Liver (tissue), 9 donors: ENCODE data around the gene UNC13B. TPM values are rescaled to one million over a fixed set of nuclear protein-coding genes. Genes with fewer than 3 reads are reported as not detected.

ENCODE experiments used
- DNase-seq: peaks from one replicate; pipeline ENCODE4 v3.0.0-alpha.2; 2017; ENCODE audit warnings: low spot score
- H3K27ac ChIP-seq, 2 donors: one replicate each; pipeline ENCODE4 v1.7.0; 2013; ENCODE audit warnings: inconsistent platforms in 2 of 2, low read length in 2 of 2, control low read depth in 1 of 2, low read depth in 1 of 2, mild to moderate bottlenecking in 1 of 2
- H3K27me3 ChIP-seq, 4 donors: one replicate each; pipeline versions ENCODE4 v1.6.1 to v1.7.0; 2013; ENCODE audit warnings: low read length in 3 of 4, inconsistent platforms in 1 of 4, mild to moderate bottlenecking in 1 of 4, moderate library complexity in 1 of 4; ENCODE audit not compliant: control insufficient read depth in 4 of 4, insufficient read depth in 4 of 4
- H3K36me3 ChIP-seq, 4 donors: one replicate each; pipeline versions ENCODE4 v1.6.1 to v1.7.0; 2013; ENCODE audit warnings: low read length in 3 of 4, mild to moderate bottlenecking in 3 of 4, low read depth in 1 of 4, moderate library complexity in 1 of 4; ENCODE audit not compliant: control insufficient read depth in 4 of 4, insufficient read depth in 3 of 4
- H3K4me1 ChIP-seq, 4 donors: one replicate each; pipeline versions ENCODE4 v1.6.1 to v1.7.0; 2013; ENCODE audit warnings: low read length in 3 of 4, mild to moderate bottlenecking in 3 of 4, moderate library complexity in 1 of 4; ENCODE audit not compliant: control insufficient read depth in 4 of 4, insufficient read depth in 4 of 4
- H3K4me3 ChIP-seq, 3 donors: one replicate each; pipeline versions ENCODE4 v1.6.1 to v1.7.0; 2013; ENCODE audit warnings: low read length in 3 of 3, control low read depth in 1 of 3, low read depth in 1 of 3, mild to moderate bottlenecking in 1 of 3
- H3K9ac ChIP-seq, 2 donors: one replicate each; pipeline ENCODE4 v1.7.0; 2013; ENCODE audit warnings: low read length in 2 of 2, mild to moderate bottlenecking in 2 of 2, moderate library complexity in 2 of 2, control low read depth in 1 of 2, low read depth in 1 of 2
- H3K9me3 ChIP-seq, 4 donors: one replicate each; pipeline versions ENCODE4 v1.6.1 to v1.7.0; 2013; ENCODE audit warnings: low read length in 3 of 4; ENCODE audit not compliant: control insufficient read depth in 4 of 4
- EGR1 ChIP-seq, 2 donors: IDR thresholded peaks; 2 replicates each; pipeline ENCODE4 v1.6.1; 2016 to 2018; ENCODE audit warnings: antibody characterized with exemption in 2 of 2, low read depth in 2 of 2
- FOXA1 ChIP-seq: IDR thresholded peaks from 2 replicates; pipeline ENCODE4 v1.6.1; 2016; ENCODE audit warnings: antibody characterized with exemption
- FOXA2 ChIP-seq: IDR thresholded peaks from 2 replicates; pipeline ENCODE4 v1.6.1; 2016; ENCODE audit warnings: antibody characterized with exemption
- GABPA ChIP-seq, 2 donors: IDR thresholded peaks in 1 of 2; conservative IDR thresholded peaks in 1 of 2; 2 replicates each; pipeline ENCODE4 v1.6.1; 2016; ENCODE audit warnings: antibody characterized with exemption in 2 of 2, mild to moderate bottlenecking in 1 of 2, moderate library complexity in 1 of 2
- HNF4A ChIP-seq, 2 donors: conservative IDR thresholded peaks; 2 replicates each; pipeline ENCODE4 v1.6.1; 2016; ENCODE audit warnings: antibody characterized with exemption in 2 of 2, mild to moderate bottlenecking in 2 of 2
- HNF4G ChIP-seq: IDR thresholded peaks from 2 replicates; pipeline ENCODE4 v1.6.1; 2016; ENCODE audit warnings: antibody characterized with exemption
- JUND ChIP-seq, 2 donors: IDR thresholded peaks; 2 replicates each; pipeline ENCODE4 v1.6.1; 2016; ENCODE audit warnings: antibody characterized with exemption in 2 of 2
- NR2F2 ChIP-seq: IDR thresholded peaks from 2 replicates; pipeline ENCODE4 v1.6.1; 2016; ENCODE audit warnings: antibody characterized with exemption
- RAD21 ChIP-seq, 2 donors: IDR thresholded peaks; 2 replicates each; pipeline ENCODE4 v1.6.1; 2016; ENCODE audit warnings: antibody characterized with exemption in 2 of 2, mild to moderate bottlenecking in 2 of 2
- RXRA ChIP-seq, 2 donors: IDR thresholded peaks; 2 replicates each; pipeline ENCODE4 v1.6.1; 2017 to 2018; ENCODE audit warnings: antibody characterized with exemption in 2 of 2, mild to moderate bottlenecking in 1 of 2
- SP1 ChIP-seq: IDR thresholded peaks from 2 replicates; pipeline ENCODE4 v1.6.1; 2018; ENCODE audit warnings: antibody characterized with exemption, mild to moderate bottlenecking
- TAF1 ChIP-seq: conservative IDR thresholded peaks from 2 replicates; pipeline ENCODE4 v1.6.1; 2016; ENCODE audit warnings: antibody characterized with exemption, mild to moderate bottlenecking
- YY1 ChIP-seq: IDR thresholded peaks from 2 replicates; pipeline ENCODE4 v1.6.1; 2016; ENCODE audit warnings: antibody characterized with exemption, mild to moderate bottlenecking
- WGBS: extraction: QIAGEN DNeasy Blood & Tissue Kit; methylation state at CpG from one replicate; pipeline ENCODE4 v1.1.7; 2013; 5-methylcytosine and 5-hydroxymethylcytosine counted together
- polyA plus RNA-seq, 2 donors: library from polyadenylated mRNA; stranded (reverse) in 1 of 2; unstranded in 1 of 2; fragments of 200-250 nt in 1 of 2; fragments of >200 nt in 1 of 2; fragmentation: Nextera tagmentation in 1 of 2; extraction: Ambion mirVana in 1 of 2; gene quantifications; one replicate each; pipeline versions ENCODE4 v1.2.1 to v1.2.3, GENCODE V29; 2013 to 2015
- total RNA-seq, 2 donors: library from RNA; depleted of rRNA; stranded (reverse); fragments of >200 nt; gene quantifications; one replicate each; pipeline ENCODE4 v1.2.3, GENCODE V29; 2014
- TF ChIP-seq, protein P1 (sequence below): IDR thresholded peaks from 2 replicates; pipeline ENCODE4 v1.6.1; 2016; ENCODE audit warnings: antibody characterized with exemption
- TF ChIP-seq, protein P2 (sequence below): fragments of 150-350 bp; IDR thresholded peaks from 2 replicates; pipeline ENCODE4 v1.5.1; 2017; ENCODE audit warnings: improper control_type of control experiment, low read depth, low read length; ENCODE audit not compliant: missing input control
- TF ChIP-seq, protein P3 (sequence below): IDR thresholded peaks from 2 replicates; pipeline ENCODE4 v1.6.1; 2016; ENCODE audit warnings: antibody characterized with exemption
- TF ChIP-seq, protein P4 (sequence below): IDR thresholded peaks from 2 replicates; pipeline ENCODE4 v1.6.1; 2016; ENCODE audit warnings: antibody characterized with exemption
- TF ChIP-seq, protein P5 (sequence below): IDR thresholded peaks from 2 replicates; pipeline ENCODE4 v1.6.1; 2016; ENCODE audit warnings: antibody characterized with exemption, mild to moderate bottlenecking
- donor health status: healthy.
- donor health status: healthy.
- donor health status: healthy.
- donor health status: healthy.
- donor health status: healthy.

UNC13B gene
- total and polyA plus RNA-seq, 4 donors = 5.5 to 25.7 (median 11.9) TPM

DNA sequence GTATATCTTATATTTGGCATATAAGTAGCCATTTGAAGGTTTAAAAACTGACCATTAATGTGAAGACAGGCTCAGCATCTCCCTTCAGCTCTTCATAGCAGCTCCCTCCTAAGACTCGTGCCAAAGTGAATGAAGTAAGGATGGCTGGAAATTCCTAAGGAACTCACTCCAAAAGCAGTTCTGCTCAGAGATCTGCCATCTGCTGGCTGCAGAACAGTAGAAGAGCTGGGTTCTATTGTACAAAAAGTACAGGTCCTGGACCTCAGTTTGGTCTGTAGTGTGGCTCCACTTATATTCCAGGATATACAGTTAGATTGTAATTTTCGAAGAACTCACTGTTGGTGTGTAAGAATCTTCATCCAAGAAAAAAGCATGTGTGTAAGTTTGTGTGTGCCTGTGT, 223.2 kb downstream of the UNC13B start:
- no peak overlapping the region for H3K27ac ChIP-seq
- H3K4me1 ChIP-seq = no peaks in the 10 kb centered on the region
- H3K36me3 ChIP-seq = peaks cover 4 to 55% (median 30%) of the 10 kb centered on the region in 4 donors
- WGBS = 85% methylated on average over 2 of the region's 2 CpGs
- TF ChIP-seq RAD21 (IDR thresholded peaks at IDR 0.05) (peak; percentile 16 to 53), TAF1 (no peak)
- H3K27me3 ChIP-seq = no peaks in the 10 kb centered on the region
- no peak overlapping the region for H3K9ac ChIP-seq
- no peak for DNase-seq
- H3K4me3 ChIP-seq = no peak overlapping the region
- H3K9me3 ChIP-seq = no peaks in the 10 kb centered on the region

DNA sequence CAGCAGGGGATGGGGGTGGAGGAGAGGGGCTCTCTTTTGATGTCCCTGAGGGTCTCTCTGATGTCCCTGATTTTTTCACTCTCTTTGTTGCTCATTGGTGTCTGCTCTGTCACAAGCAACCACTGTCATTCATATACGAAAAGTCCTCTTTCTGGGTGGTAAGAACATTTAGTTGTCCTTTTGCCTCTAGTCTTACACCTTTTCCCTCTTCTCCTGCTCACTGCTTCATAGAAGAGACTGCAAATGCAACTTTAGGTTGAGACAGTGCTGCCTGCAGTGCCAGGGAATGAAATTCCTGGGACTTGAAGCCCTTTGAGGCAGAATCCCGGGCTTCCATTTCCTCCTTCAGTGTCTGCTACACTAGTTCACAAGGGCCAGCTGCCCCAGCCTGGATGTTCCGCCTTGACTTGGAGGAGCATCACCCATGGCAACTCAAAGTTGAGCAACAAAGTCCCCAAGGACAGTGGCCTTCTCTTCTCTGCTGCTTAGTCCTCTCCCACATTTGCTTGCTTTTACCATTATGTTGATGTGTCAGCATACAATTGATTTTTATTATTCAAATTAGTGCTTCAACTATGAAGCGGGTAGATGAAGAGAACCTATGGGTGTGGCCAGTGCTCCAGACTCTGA, 233.4 kb downstream of the UNC13B start:
- peaks cover 8 to 47% (median 28%) of the 10 kb centered on the region in 4 donors for H3K36me3 ChIP-seq

DNA sequence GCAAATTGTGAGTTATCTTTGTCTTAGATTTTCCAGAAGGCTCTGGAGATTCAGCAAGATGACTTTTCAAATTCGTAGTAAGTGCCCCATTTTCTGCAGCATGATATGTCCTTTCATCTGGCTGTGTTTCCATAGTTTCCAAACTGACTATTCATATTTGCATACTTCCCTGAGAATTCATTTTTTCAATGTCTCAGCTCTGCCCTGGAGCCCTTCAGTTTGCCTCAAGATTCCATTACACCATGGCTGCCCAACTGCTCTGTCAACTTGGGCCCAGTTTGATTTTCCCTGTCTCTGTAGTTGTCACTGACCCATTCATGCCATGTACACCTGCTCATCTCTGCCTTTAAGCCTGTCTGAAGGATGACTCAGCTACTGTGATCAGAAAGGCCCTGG, 233.9 kb downstream of the UNC13B start:
- Histone ChIP-seq H3K27ac (no peak overlapping the region), H3K4me3 (no peak overlapping the region), H3K27me3 (no peaks in the 10 kb centered on the region), H3K9ac (no peak overlapping the region), H3K4me1 (no peaks in the 10 kb centered on the region), H3K36me3 (peaks cover 8 to 49% (median 30%) of the 10 kb centered on the region in 4 donors), H3K9me3 (no peaks in the 10 kb centered on the region)
- DNase-seq = no peak
- whole genome bisulfite sequencing = 91% methylated on average over 1 of the region's 1 CpG
- no peak for TF ChIP-seq HNF4A (conservative IDR thresholded peaks at IDR 0.05)
- TF ChIP-seq, protein P1, sequence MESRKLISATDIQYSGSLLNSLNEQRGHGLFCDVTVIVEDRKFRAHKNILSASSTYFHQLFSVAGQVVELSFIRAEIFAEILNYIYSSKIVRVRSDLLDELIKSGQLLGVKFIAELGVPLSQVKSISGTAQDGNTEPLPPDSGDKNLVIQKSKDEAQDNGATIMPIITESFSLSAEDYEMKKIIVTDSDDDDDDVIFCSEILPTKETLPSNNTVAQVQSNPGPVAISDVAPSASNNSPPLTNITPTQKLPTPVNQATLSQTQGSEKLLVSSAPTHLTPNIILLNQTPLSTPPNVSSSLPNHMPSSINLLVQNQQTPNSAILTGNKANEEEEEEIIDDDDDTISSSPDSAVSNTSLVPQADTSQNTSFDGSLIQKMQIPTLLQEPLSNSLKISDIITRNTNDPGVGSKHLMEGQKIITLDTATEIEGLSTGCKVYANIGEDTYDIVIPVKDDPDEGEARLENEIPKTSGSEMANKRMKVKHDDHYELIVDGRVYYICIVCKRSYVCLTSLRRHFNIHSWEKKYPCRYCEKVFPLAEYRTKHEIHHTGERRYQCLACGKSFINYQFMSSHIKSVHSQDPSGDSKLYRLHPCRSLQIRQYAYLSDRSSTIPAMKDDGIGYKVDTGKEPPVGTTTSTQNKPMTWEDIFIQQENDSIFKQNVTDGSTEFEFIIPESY = no peak
- TF ChIP-seq FOXA1 = no peak
- TF ChIP-seq EGR1 (IDR thresholded peaks at IDR 0.05; ENCODE audit: low read depth in 2 of 2) = no peak
- no peak for TF ChIP-seq TAF1
- TF ChIP-seq NR2F2 = no peak
- TF ChIP-seq, protein P2, sequence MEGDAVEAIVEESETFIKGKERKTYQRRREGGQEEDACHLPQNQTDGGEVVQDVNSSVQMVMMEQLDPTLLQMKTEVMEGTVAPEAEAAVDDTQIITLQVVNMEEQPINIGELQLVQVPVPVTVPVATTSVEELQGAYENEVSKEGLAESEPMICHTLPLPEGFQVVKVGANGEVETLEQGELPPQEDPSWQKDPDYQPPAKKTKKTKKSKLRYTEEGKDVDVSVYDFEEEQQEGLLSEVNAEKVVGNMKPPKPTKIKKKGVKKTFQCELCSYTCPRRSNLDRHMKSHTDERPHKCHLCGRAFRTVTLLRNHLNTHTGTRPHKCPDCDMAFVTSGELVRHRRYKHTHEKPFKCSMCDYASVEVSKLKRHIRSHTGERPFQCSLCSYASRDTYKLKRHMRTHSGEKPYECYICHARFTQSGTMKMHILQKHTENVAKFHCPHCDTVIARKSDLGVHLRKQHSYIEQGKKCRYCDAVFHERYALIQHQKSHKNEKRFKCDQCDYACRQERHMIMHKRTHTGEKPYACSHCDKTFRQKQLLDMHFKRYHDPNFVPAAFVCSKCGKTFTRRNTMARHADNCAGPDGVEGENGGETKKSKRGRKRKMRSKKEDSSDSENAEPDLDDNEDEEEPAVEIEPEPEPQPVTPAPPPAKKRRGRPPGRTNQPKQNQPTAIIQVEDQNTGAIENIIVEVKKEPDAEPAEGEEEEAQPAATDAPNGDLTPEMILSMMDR = no peak
- no peak for TF ChIP-seq YY1
- no peak for TF ChIP-seq HNF4G
- TF ChIP-seq, protein P3, sequence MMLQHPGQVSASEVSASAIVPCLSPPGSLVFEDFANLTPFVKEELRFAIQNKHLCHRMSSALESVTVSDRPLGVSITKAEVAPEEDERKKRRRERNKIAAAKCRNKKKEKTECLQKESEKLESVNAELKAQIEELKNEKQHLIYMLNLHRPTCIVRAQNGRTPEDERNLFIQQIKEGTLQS = no peak
- TF ChIP-seq, protein P4, sequence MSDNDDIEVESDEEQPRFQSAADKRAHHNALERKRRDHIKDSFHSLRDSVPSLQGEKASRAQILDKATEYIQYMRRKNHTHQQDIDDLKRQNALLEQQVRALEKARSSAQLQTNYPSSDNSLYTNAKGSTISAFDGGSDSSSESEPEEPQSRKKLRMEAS = no peak
- no peak for TF ChIP-seq RAD21 (IDR thresholded peaks at IDR 0.05)
- no peak for TF ChIP-seq FOXA2
- no peak for TF ChIP-seq SP1
- TF ChIP-seq GABPA (IDR thresholded peaks at IDR 0.05 in 1 of 2, conservative IDR thresholded peaks at IDR 0.05 in 1 of 2) = no peak
- no peak for TF ChIP-seq JUND (IDR thresholded peaks at IDR 0.05)
- TF ChIP-seq RXRA (IDR thresholded peaks at IDR 0.05) = no peak
- TF ChIP-seq, protein P5, sequence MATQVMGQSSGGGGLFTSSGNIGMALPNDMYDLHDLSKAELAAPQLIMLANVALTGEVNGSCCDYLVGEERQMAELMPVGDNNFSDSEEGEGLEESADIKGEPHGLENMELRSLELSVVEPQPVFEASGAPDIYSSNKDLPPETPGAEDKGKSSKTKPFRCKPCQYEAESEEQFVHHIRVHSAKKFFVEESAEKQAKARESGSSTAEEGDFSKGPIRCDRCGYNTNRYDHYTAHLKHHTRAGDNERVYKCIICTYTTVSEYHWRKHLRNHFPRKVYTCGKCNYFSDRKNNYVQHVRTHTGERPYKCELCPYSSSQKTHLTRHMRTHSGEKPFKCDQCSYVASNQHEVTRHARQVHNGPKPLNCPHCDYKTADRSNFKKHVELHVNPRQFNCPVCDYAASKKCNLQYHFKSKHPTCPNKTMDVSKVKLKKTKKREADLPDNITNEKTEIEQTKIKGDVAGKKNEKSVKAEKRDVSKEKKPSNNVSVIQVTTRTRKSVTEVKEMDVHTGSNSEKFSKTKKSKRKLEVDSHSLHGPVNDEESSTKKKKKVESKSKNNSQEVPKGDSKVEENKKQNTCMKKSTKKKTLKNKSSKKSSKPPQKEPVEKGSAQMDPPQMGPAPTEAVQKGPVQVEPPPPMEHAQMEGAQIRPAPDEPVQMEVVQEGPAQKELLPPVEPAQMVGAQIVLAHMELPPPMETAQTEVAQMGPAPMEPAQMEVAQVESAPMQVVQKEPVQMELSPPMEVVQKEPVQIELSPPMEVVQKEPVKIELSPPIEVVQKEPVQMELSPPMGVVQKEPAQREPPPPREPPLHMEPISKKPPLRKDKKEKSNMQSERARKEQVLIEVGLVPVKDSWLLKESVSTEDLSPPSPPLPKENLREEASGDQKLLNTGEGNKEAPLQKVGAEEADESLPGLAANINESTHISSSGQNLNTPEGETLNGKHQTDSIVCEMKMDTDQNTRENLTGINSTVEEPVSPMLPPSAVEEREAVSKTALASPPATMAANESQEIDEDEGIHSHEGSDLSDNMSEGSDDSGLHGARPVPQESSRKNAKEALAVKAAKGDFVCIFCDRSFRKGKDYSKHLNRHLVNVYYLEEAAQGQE = no peak

More for the DNA sequence above, 233.4 kb downstream of the UNC13B start:
- Histone ChIP-seq H3K4me1 (no peaks in the 10 kb centered on the region), H3K27ac (no peak overlapping the region), H3K4me3 (no peak overlapping the region), H3K9me3 (no peaks in the 10 kb centered on the region), H3K27me3 (no peaks in the 10 kb centered on the region), H3K9ac (no peak overlapping the region)
- WGBS = 96% methylated on average over 4 of the region's 4 CpGs
- DNase-seq = peak; percentile 1
- TF ChIP-seq FOXA1 = no peak
